A549 (cell line): Measurements from ENCODE around the gene ZBTB39. TPM values are rescaled to one million over a fixed set of nuclear protein-coding genes. Genes with fewer than 3 reads are reported as not detected.

Experiments used
- ATAC-seq, 2 experiments: fragments of 200-7000 bp in 1 of 2; fragments of >200 bp in 1 of 2; cut with Nextera tagmentation in 1 of 2; cut with Tn5 transposase in 1 of 2; 3 replicates each; pipeline versions ENCODE4 v1.8.0 to v1.9.1; 2018 to 2020; ENCODE audit warnings: mild to moderate bottlenecking in 1 of 2, moderate library complexity in 1 of 2
- CTCF ChIA-PET: fragments of 300-600 bp; sonication (Branson Sonifier 250); formaldehyde crosslinking; extraction: SDS; loops from one replicate; lab custom pipeline; 2021; ENCODE audit warnings: antibody characterized with exemption, inconsistent platforms; lab: Yijun Ruan, JAX
- POLR2A ChIA-PET: fragments of 350-600 bp; formaldehyde crosslinking; extraction: SDS; loops from one replicate; lab custom pipeline; 2021; ENCODE audit warnings: antibody characterized with exemption, inconsistent platforms; lab: Yijun Ruan, JAX
- DNase-seq, 2 experiments: peaks; one replicate each; pipeline versions ENCODE4 v3.0.0 to v3.0.0-alpha.2; 2011 to 2016; ENCODE audit warnings: low read depth in 1 of 2, low spot score in 1 of 2
- FAIRE-seq: peaks from 2 replicates; lab custom pipeline; 2011; peaks lifted over from hg19 to GRCh38; lab: Jason Lieb, UNC
- H3K27ac ChIP-seq, 2 experiments: fragments of >200 bp; sonication (Bioruptor Twin); formaldehyde crosslinking; 3 replicates each; pipeline ENCODE4 v1.5.1; 2016 to 2017
- H3K4me1 ChIP-seq: fragments of >200 bp; sonication (Bioruptor Twin); formaldehyde crosslinking; 3 replicates; pipeline ENCODE4 v1.6.1; 2016
- H3K4me2 ChIP-seq: fragments of >200 bp; sonication (Bioruptor Twin); formaldehyde crosslinking; 3 replicates; pipeline ENCODE4 v1.6.1; 2016
- H3K4me3 ChIP-seq: fragments of >200 bp; sonication (Bioruptor Twin); formaldehyde crosslinking; 3 replicates; pipeline ENCODE4 v1.5.1; 2016
- H3K9me3 ChIP-seq: fragments of >200 bp; sonication (Bioruptor Twin); formaldehyde crosslinking; 3 replicates; pipeline ENCODE4 v1.6.1; 2016
- BHLHE40 ChIP-seq: IDR thresholded peaks from 2 replicates; pipeline ENCODE4 v1.6.1; 2012; ENCODE audit warnings: low read depth, low read length, inconsistent platforms
- CBX2 ChIP-seq: fragments of 200-600 bp; sonication (generic); IDR thresholded peaks from 2 replicates; pipeline ENCODE4 v1.6.1; 2016; ENCODE audit warnings: low read depth, mild to moderate bottlenecking, borderline replicate concordance
- EP300 ChIP-seq, 2 experiments: fragments of >200 bp; sonication (Bioruptor Twin); formaldehyde crosslinking; IDR thresholded peaks; 2 replicates in 1 of 2; 3 replicates in 1 of 2; pipeline ENCODE4 v1.6.1; 2016 to 2017
- ESRRA ChIP-seq: fragments of 150-350 bp; IDR thresholded peaks from 2 replicates; pipeline ENCODE4 v1.6.1; 2014; ENCODE audit warnings: mild to moderate bottlenecking, low read length, borderline replicate concordance
- FOXS1 ChIP-seq: fragments of 250-450 bp; sonication (Bioruptor Pico); IDR thresholded peaks from 2 replicates; pipeline ENCODE4 v1.5.0; 2020; ENCODE audit warnings: mild to moderate bottlenecking, moderate library complexity
- HDAC2 ChIP-seq: fragments of 200-600 bp; sonication (generic); IDR thresholded peaks from 2 replicates; pipeline ENCODE4 v1.6.1; 2016
- HMGXB4 ChIP-seq: fragments of 250-450 bp; sonication (Bioruptor Pico); IDR thresholded peaks from 2 replicates; pipeline ENCODE4 v1.5.0; 2021; ENCODE audit warnings: mild to moderate bottlenecking, moderate library complexity, borderline replicate concordance
- HOXA7 ChIP-seq: fragments of 250-450 bp; sonication (Bioruptor Pico); IDR thresholded peaks from 2 replicates; pipeline ENCODE4 v1.5.0; 2020; ENCODE audit warnings: mild to moderate bottlenecking, moderate library complexity
- HOXB13 ChIP-seq: fragments of 250-450 bp; sonication (Bioruptor Pico); IDR thresholded peaks from 2 replicates; pipeline ENCODE4 v1.5.0; 2020; ENCODE audit warnings: low read depth, mild to moderate bottlenecking, moderate library complexity
- MAX ChIP-seq: IDR thresholded peaks from 2 replicates; pipeline ENCODE4 v1.6.1; 2012
- MYC ChIP-seq: IDR thresholded peaks from 2 replicates; pipeline ENCODE4 v1.6.1; 2012; ENCODE audit warnings: mild to moderate bottlenecking, inconsistent platforms, low read length, improper control_type of control experiment, borderline replicate concordance
- NR3C1 ChIP-seq: fragments of >200 bp; sonication (Bioruptor Twin); formaldehyde crosslinking; IDR thresholded peaks from 3 replicates; pipeline ENCODE4 v1.6.1; 2017
- REST ChIP-seq: fragments of 200-600 bp; sonication (generic); IDR thresholded peaks from 2 replicates; pipeline ENCODE4 v1.6.1; 2016; ENCODE audit warnings: antibody characterized with exemption, mild to moderate bottlenecking, moderate library complexity
- SREBF2 ChIP-seq: fragments of 450-650 bp; IDR thresholded peaks from 2 replicates; pipeline ENCODE4 v1.6.1; 2014; ENCODE audit warnings: mild to moderate bottlenecking, moderate library complexity
- TFCP2L1 ChIP-seq: fragments of 250-450 bp; sonication (Bioruptor Pico); IDR thresholded peaks from 2 replicates; pipeline ENCODE4 v1.5.0; 2021; ENCODE audit warnings: mild to moderate bottlenecking
- ZFP36 ChIP-seq: fragments of 450-650 bp; IDR thresholded peaks from 2 replicates; pipeline ENCODE4 v1.6.1; 2014; ENCODE audit warnings: borderline replicate concordance; ENCODE audit not compliant: partially characterized antibody
- ZNF302 ChIP-seq: fragments of 250-450 bp; sonication (Bioruptor Pico); IDR thresholded peaks from 2 replicates; pipeline ENCODE4 v1.9.0; 2021; ENCODE audit warnings: inconsistent platforms, mild to moderate bottlenecking, moderate library complexity
- WGBS: methylation state at CpG from one replicate; pipeline ENCODE4 v1.1.6; 2017; ENCODE audit errors: missing lambda C conversion rate; 5-methylcytosine and 5-hydroxymethylcytosine counted together
- polyA plus RNA-seq, 4 experiments: library from polyadenylated mRNA; depleted of rRNA in 3 of 4; stranded (reverse); fragments of >200 nt; fragmentation: RNase III in 1 of 4; extraction: RNeasy Plus Mini Kit Qiagen cat#74134 plus additional on column Dnase treatment in 1 of 4; gene quantifications; 2 replicates in 3 of 4; 3 replicates in 1 of 4; pipeline ENCODE4 v1.2.3, GENCODE V29; 2011 to 2017
- TF ChIP-seq, protein P1 (sequence below): IDR thresholded peaks from 2 replicates; pipeline ENCODE4 v1.6.1; 2012

ZBTB39 gene
- polyA plus RNA-seq, 2 of the 4 experiments (the other 2 are of a cell fraction), result 4.7 to 9.5 TPM

- no peak overlapping the region for H3K4me3 ChIP-seq
- ATAC-seq, result no peak
- H3K27ac ChIP-seq, result no peak overlapping the region
- H3K4me1 ChIP-seq, result peaks cover 23% of the 10 kb centered on the region; the same call in 2 of the 3 replicates
- ChIA-PET POLR2A (no interaction called here), CTCF (interaction anchor here (0.7 to 7.8 kb wide), 12 partner anchors 9 to 167 kb away, joined by 3 to 44 read pairs (median 6); partner anchors contain the start of gene STAT6)
- WGBS, result 63% methylated on average over 10 of the region's 10 CpGs
- H3K4me2 ChIP-seq, result no peak overlapping the region
- H3K9me3 ChIP-seq, result no peaks in the 10 kb centered on the region
- no peak for DNase-seq
- FAIRE-seq, result no peak
- TF ChIP-seq CBX2, result no peak
- TF ChIP-seq FOXS1 (CRISPR knock-in tag), result no peak
- no peak for TF ChIP-seq TFCP2L1
- no peak for TF ChIP-seq BHLHE40
- TF ChIP-seq, all 56 proteins: peak for 0
These were observed 40.9 kb upstream of the ZBTB39 start for GRCh38 chr12:57046947-57047890.

GRCh38 chr12:57046086-57046791, 39.9 kb upstream of the ZBTB39 start:
- ChIA-PET POLR2A (no interaction called here), CTCF (interaction anchor here (0.7 to 7.8 kb wide), 9 partner anchors 8 to 168 kb away, joined by 3 to 44 read pairs (median 4); no protein-coding TSS in a partner anchor)

GRCh38 chr12:57044889-57045288, 38.5 kb upstream of the ZBTB39 start:
- ATAC-seq (no peak), DNase-seq (no peak), FAIRE-seq (no peak)
- ChIA-PET CTCF (interaction anchor here (2.3 kb wide), 1 partner anchor 67 kb away, joined by 6 read pairs; no protein-coding TSS in a partner anchor), POLR2A (no interaction called here)
- 67% methylated on average over 3 of the region's 3 CpGs for WGBS
- Histone ChIP-seq H3K27ac (no peak overlapping the region), H3K4me1 (peaks cover 19% of the 10 kb centered on the region; the same call in 2 of the 3 replicates), H3K4me3 (no peak overlapping the region), H3K9me3 (no peaks in the 10 kb centered on the region), H3K4me2 (no peak overlapping the region)
- TF ChIP-seq ZNF302 (CRISPR knock-in tag) (no peak), HOXB13 (CRISPR knock-in tag) (no peak), MAX (no peak), MYC (no peak), ZFP36 (no peak), HDAC2 (no peak), EP300 (IDR thresholded peaks at IDR 0.05) (no peak), HMGXB4 (CRISPR knock-in tag) (no peak), ESRRA (no peak), NR3C1 (no peak), SREBF2 (no peak), CBX2 (no peak)

More at GRCh38 chr12:57046086-57046791, 39.9 kb upstream of the ZBTB39 start:
- TF ChIP-seq REST (no peak), ZNF302 (CRISPR knock-in tag) (no peak), HDAC2 (no peak), HOXA7 (CRISPR knock-in tag) (no peak)
- TF ChIP-seq, protein P1, sequence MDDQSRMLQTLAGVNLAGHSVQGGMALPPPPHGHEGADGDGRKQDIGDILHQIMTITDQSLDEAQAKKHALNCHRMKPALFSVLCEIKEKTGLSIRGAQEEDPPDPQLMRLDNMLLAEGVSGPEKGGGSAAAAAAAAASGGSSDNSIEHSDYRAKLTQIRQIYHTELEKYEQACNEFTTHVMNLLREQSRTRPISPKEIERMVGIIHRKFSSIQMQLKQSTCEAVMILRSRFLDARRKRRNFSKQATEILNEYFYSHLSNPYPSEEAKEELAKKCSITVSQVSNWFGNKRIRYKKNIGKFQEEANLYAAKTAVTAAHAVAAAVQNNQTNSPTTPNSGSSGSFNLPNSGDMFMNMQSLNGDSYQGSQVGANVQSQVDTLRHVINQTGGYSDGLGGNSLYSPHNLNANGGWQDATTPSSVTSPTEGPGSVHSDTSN, result no peak
- WGBS, result 39% methylated on average over 6 of the region's 6 CpGs
- no peak for DNase-seq
- Histone ChIP-seq H3K4me3 (no peak overlapping the region), H3K4me2 (no peak overlapping the region), H3K9me3 (no peaks in the 10 kb centered on the region), H3K27ac (no peak overlapping the region), H3K4me1 (peaks cover 23% of the 10 kb centered on the region; the same call in 2 of the 3 replicates)
- FAIRE-seq, result no peak
- no peak for ATAC-seq
